HEK293 (cell line): ENCODE data around the gene MCIDAS.

Source experiments
- CTCF ChIA-PET: fragments of 350-600 bp; formaldehyde crosslinking; extraction: SDS; loops from one replicate; lab custom pipeline; 2021; ENCODE audit warnings: antibody characterized with exemption; lab: Yijun Ruan, JAX
- POLR2A ChIA-PET: fragments of 300-600 bp; formaldehyde crosslinking; extraction: SDS; loops from one replicate; lab custom pipeline; 2020; ENCODE audit warnings: antibody characterized with exemption, inconsistent platforms; lab: Yijun Ruan, JAX
- H3K27ac ChIP-seq: fragments of 200-500 bp; sonication (Bioruptor generic); 2 replicates; pipeline ENCODE4 v1.5.1; 2014; ENCODE audit warnings: low read depth, low read length, control low read depth, inconsistent platforms; ENCODE audit errors: extremely low read depth
- H3K36me3 ChIP-seq, 2 experiments: fragments of 200-500 bp in 1 of 2; sonication (Bioruptor generic) in 1 of 2; 1 replicate in 1 of 2; 2 replicates in 1 of 2; pipeline ENCODE4 v1.5.1; 2014 to 2017; ENCODE audit warnings: inconsistent platforms in 2 of 2, low read length in 2 of 2; ENCODE audit not compliant: control insufficient read depth in 2 of 2, insufficient read depth in 1 of 2
- H3K4me1 ChIP-seq: fragments of 200-500 bp; sonication (Bioruptor generic); 2 replicates; pipeline ENCODE4 v1.5.1; 2014; ENCODE audit warnings: mild to moderate bottlenecking, low read length, inconsistent platforms; ENCODE audit not compliant: control insufficient read depth, insufficient read depth
- H3K4me3 ChIP-seq: 2 replicates; pipeline ENCODE4 v1.5.1; 2011; ENCODE audit warnings: low read depth, mild to moderate bottlenecking, control low read depth, low read length, moderate library complexity
- H3K9me3 ChIP-seq: fragments of 200-500 bp; sonication (Bioruptor generic); 2 replicates; pipeline ENCODE4 v1.5.1; 2014; ENCODE audit warnings: low read depth, low read length, inconsistent platforms; ENCODE audit not compliant: control insufficient read depth, insufficient read depth
- EGR2 ChIP-seq: fragments of 450-650 bp; formaldehyde crosslinking; IDR thresholded peaks from 2 replicates; pipeline ENCODE4 v1.5.1; 2016; ENCODE audit warnings: low read depth, missing biosample characterization, missing genetic modification characterization
- FEZF1 ChIP-seq: fragments of 450-650 bp; formaldehyde crosslinking; IDR thresholded peaks from 2 replicates; pipeline ENCODE4 v1.5.1; 2016; ENCODE audit warnings: missing biosample characterization, missing genetic modification characterization
- GLIS2 ChIP-seq: fragments of 450-650 bp; formaldehyde crosslinking; IDR thresholded peaks from 2 replicates; pipeline ENCODE4 v1.5.1; 2016; ENCODE audit warnings: missing biosample characterization, missing genetic modification characterization
- HOXC10 ChIP-seq: sonication (generic); formaldehyde crosslinking; IDR thresholded peaks from 2 replicates; pipeline ENCODE4 v1.8.1; 2023; ENCODE audit warnings: mild to moderate bottlenecking, missing genetic modification reagents
- IKZF3 ChIP-seq: fragments of 450-650 bp; IDR thresholded peaks from 2 replicates; pipeline ENCODE4 v1.5.0; 2018; ENCODE audit warnings: missing biosample characterization, mild to moderate bottlenecking, missing genetic modification characterization, moderate library complexity
- KLF10 ChIP-seq: fragments of 450-650 bp; IDR thresholded peaks from 2 replicates; pipeline ENCODE4 v1.5.1; 2018; ENCODE audit warnings: missing biosample characterization, mild to moderate bottlenecking, missing genetic modification characterization
- KLF16 ChIP-seq: fragments of 450-650 bp; formaldehyde crosslinking; IDR thresholded peaks from 2 replicates; pipeline ENCODE4 v1.5.1; 2017; ENCODE audit warnings: missing biosample characterization, missing genetic modification characterization
- RBAK ChIP-seq: fragments of 450-650 bp; formaldehyde crosslinking; IDR thresholded peaks from 2 replicates; pipeline ENCODE4 v1.5.1; 2016; ENCODE audit warnings: missing biosample characterization, missing genetic modification characterization
- TCF7L2 ChIP-seq: IDR thresholded peaks from 2 replicates; pipeline ENCODE4 v1.6.1; 2011; ENCODE audit warnings: low read depth, mild to moderate bottlenecking, inconsistent platforms, low read length, moderate library complexity, borderline replicate concordance
- YY1 ChIP-seq: fragments of 450-650 bp; formaldehyde crosslinking; IDR thresholded peaks from 2 replicates; pipeline ENCODE4 v1.5.1; 2018; ENCODE audit warnings: missing biosample characterization, missing genetic modification characterization
- ZBTB7A ChIP-seq: fragments of 450-650 bp; formaldehyde crosslinking; IDR thresholded peaks from 2 replicates; pipeline ENCODE4 v1.5.1; 2016; ENCODE audit warnings: low read depth, missing biosample characterization, missing genetic modification characterization
- ZFP3 ChIP-seq: fragments of 450-650 bp; formaldehyde crosslinking; IDR thresholded peaks from 2 replicates; pipeline ENCODE4 v1.5.1; 2016; ENCODE audit warnings: low read depth, missing biosample characterization, missing genetic modification characterization
- ZNF10 ChIP-seq: fragments of 450-650 bp; formaldehyde crosslinking; IDR thresholded peaks from 2 replicates; pipeline ENCODE4 v1.5.1; 2017; ENCODE audit warnings: missing biosample characterization, missing genetic modification characterization
- ZNF211 ChIP-seq: fragments of 450-650 bp; formaldehyde crosslinking; IDR thresholded peaks from 2 replicates; pipeline ENCODE4 v1.5.1; 2016; ENCODE audit warnings: low read depth, missing biosample characterization, missing genetic modification characterization
- ZNF23 ChIP-seq: fragments of 450-650 bp; formaldehyde crosslinking; IDR thresholded peaks from 2 replicates; pipeline ENCODE4 v1.5.1; 2016; ENCODE audit warnings: missing biosample characterization, missing genetic modification characterization, borderline replicate concordance
- ZNF280D ChIP-seq: fragments of 450-650 bp; formaldehyde crosslinking; IDR thresholded peaks from 2 replicates; pipeline ENCODE4 v1.5.1; 2016; ENCODE audit warnings: missing biosample characterization, missing genetic modification characterization
- ZNF302 ChIP-seq: fragments of 450-650 bp; formaldehyde crosslinking; IDR thresholded peaks from 2 replicates; pipeline ENCODE4 v1.5.1; 2016; ENCODE audit warnings: missing biosample characterization, missing genetic modification characterization, low read depth
- ZNF335 ChIP-seq: fragments of 450-650 bp; formaldehyde crosslinking; conservative IDR thresholded peaks from 2 replicates; pipeline ENCODE4 v1.5.1; 2016; ENCODE audit warnings: missing biosample characterization, missing genetic modification characterization
- ZNF366 ChIP-seq: fragments of 450-650 bp; formaldehyde crosslinking; conservative IDR thresholded peaks from 2 replicates; pipeline ENCODE4 v1.5.1; 2016; ENCODE audit warnings: missing biosample characterization, missing genetic modification characterization
- ZNF37A ChIP-seq: fragments of 450-650 bp; IDR thresholded peaks from 2 replicates; pipeline ENCODE4 v1.5.1; 2018; ENCODE audit warnings: missing biosample characterization, missing genetic modification characterization
- ZNF394 ChIP-seq: fragments of 450-650 bp; formaldehyde crosslinking; IDR thresholded peaks from 2 replicates; pipeline ENCODE4 v1.5.1; 2016; ENCODE audit warnings: missing biosample characterization, missing genetic modification characterization, mild to moderate bottlenecking, moderate library complexity, borderline replicate concordance
- ZNF48 ChIP-seq: fragments of 450-650 bp; formaldehyde crosslinking; IDR thresholded peaks from 2 replicates; pipeline ENCODE4 v1.5.1; 2016; ENCODE audit warnings: missing biosample characterization, missing genetic modification characterization
- ZNF560 ChIP-seq: fragments of 450-650 bp; formaldehyde crosslinking; IDR thresholded peaks from 2 replicates; pipeline ENCODE4 v1.5.1; 2017; ENCODE audit warnings: missing biosample characterization, missing genetic modification characterization, borderline replicate concordance
- ZNF768 ChIP-seq: fragments of 450-650 bp; formaldehyde crosslinking; IDR thresholded peaks from 2 replicates; pipeline ENCODE4 v1.5.1; 2018; ENCODE audit warnings: missing biosample characterization, mild to moderate bottlenecking, missing genetic modification characterization
- ZSCAN16 ChIP-seq: fragments of 450-650 bp; formaldehyde crosslinking; IDR thresholded peaks from 2 replicates; pipeline ENCODE4 v1.5.1; 2016; ENCODE audit warnings: missing biosample characterization, missing genetic modification characterization
- TF ChIP-seq, protein P1 (sequence below): fragments of 450-650 bp; IDR thresholded peaks from 2 replicates; pipeline ENCODE4 v1.5.1; 2018; ENCODE audit warnings: missing biosample characterization, missing genetic modification characterization
- TF ChIP-seq, protein P2 (sequence below): fragments of 450-650 bp; formaldehyde crosslinking; IDR thresholded peaks from 2 replicates; pipeline ENCODE4 v1.5.1; 2016; ENCODE audit warnings: missing biosample characterization, missing genetic modification characterization
- TF ChIP-seq, protein P3 (sequence below): fragments of 450-650 bp; formaldehyde crosslinking; IDR thresholded peaks from 2 replicates; pipeline ENCODE4; 2016; ENCODE audit warnings: missing biosample characterization, missing genetic modification characterization
- TF ChIP-seq, protein P4 (sequence below): fragments of 450-650 bp; formaldehyde crosslinking; IDR thresholded peaks from 2 replicates; pipeline ENCODE4 v1.5.1; 2016; ENCODE audit warnings: missing biosample characterization, missing genetic modification characterization

The MCIDAS gene

GRCh38 chr5:55226934-55227663 lies at the start of gene MCIDAS:
TSS of gene MCIDAS (minus strand) at chr5:55227315. CDS start at chr5:55227138, 177 bp downstream.
- ChIA-PET CTCF (interaction anchor here (0.6 to 2.9 kb wide), 14 partner anchors 9 to 675 kb away, joined by 3 to 24 read pairs (median 4); no protein-coding TSS in a partner anchor), POLR2A (interaction anchor here (1.5 to 2.3 kb wide), 4 partner anchors 10 to 80 kb away, joined by 3 to 14 read pairs (median 5); partner anchors contain the start of genes CDC20B, DHX29 and MTREX)
- Histone ChIP-seq H3K4me1 (no peaks in the 10 kb centered on the region; the same call in 1 of the 2 replicates), H3K9me3 (no peaks in the 10 kb centered on the region), H3K36me3 (peaks cover 0 to 8% of the 10 kb centered on the region in 2 experiments; a peak in 1 of 3 replicates), H3K27ac (peak within 1 kb of the TSS; percentile 92), H3K4me3 (peak within 1 kb of the TSS; percentile 49)
- TF ChIP-seq ZNF335 (tag by site-specific recombination) (peak; percentile 74), EGR2 (tag by site-specific recombination) (peak; percentile 78), ZNF280D (no peak), ZBTB7A (no peak), HOXC10 (CRISPR knock-in tag) (no peak), ZNF48 (tag by site-specific recombination) (no peak), ZNF23 (tag by site-specific recombination) (0 out of 2 replicates have a peak, but pooled peaks have one; percentile 26), ZNF302 (no peak), ZFP3 (no peak), KLF10 (tag by site-specific recombination) (no peak; the same call in 1 of the 2 replicates), ZNF366 (tag by site-specific recombination) (no peak), ZNF10 (tag by site-specific recombination) (no peak), ZNF394 (tag by site-specific recombination) (peak; percentile 65; the same call in 1 of the 2 replicates), TCF7L2 (no peak), RBAK (no peak), ZNF768 (no peak), ZNF560 (tag by site-specific recombination) (no peak), GLIS2 (tag by site-specific recombination) (peak; percentile 76), IKZF3 (tag by site-specific recombination) (peak; percentile 85), KLF16 (tag by site-specific recombination) (0 out of 2 replicates have a peak, but pooled peaks have one; percentile 9), ZNF37A (tag by site-specific recombination) (no peak), FEZF1 (tag by site-specific recombination) (0 out of 2 replicates have a peak, but pooled peaks have one; percentile 5), YY1 (tag by site-specific recombination) (peak; percentile 18), ZSCAN16 (no peak), ZNF211 (tag by site-specific recombination) (no peak)
- TF ChIP-seq, protein P1, sequence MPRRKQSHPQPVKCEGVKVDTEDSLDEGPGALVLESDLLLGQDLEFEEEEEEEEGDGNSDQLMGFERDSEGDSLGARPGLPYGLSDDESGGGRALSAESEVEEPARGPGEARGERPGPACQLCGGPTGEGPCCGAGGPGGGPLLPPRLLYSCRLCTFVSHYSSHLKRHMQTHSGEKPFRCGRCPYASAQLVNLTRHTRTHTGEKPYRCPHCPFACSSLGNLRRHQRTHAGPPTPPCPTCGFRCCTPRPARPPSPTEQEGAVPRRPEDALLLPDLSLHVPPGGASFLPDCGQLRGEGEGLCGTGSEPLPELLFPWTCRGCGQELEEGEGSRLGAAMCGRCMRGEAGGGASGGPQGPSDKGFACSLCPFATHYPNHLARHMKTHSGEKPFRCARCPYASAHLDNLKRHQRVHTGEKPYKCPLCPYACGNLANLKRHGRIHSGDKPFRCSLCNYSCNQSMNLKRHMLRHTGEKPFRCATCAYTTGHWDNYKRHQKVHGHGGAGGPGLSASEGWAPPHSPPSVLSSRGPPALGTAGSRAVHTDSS (tag by site-specific recombination) = 0 out of 2 replicates have a peak, but pooled peaks have one; percentile 16
- TF ChIP-seq, protein P2, sequence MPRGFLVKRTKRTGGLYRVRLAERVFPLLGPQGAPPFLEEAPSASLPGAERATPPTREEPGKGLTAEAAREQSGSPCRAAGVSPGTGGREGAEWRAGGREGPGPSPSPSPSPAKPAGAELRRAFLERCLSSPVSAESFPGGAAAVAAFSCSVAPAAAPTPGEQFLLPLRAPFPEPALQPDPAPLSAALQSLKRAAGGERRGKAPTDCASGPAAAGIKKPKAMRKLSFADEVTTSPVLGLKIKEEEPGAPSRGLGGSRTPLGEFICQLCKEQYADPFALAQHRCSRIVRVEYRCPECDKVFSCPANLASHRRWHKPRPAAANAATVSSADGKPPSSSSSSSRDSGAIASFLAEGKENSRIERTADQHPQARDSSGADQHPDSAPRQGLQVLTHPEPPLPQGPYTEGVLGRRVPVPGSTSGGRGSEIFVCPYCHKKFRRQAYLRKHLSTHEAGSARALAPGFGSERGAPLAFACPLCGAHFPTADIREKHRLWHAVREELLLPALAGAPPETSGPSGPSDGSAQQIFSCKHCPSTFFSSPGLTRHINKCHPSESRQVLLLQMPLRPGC (tag by site-specific recombination) = no peak
- TF ChIP-seq, protein P3, sequence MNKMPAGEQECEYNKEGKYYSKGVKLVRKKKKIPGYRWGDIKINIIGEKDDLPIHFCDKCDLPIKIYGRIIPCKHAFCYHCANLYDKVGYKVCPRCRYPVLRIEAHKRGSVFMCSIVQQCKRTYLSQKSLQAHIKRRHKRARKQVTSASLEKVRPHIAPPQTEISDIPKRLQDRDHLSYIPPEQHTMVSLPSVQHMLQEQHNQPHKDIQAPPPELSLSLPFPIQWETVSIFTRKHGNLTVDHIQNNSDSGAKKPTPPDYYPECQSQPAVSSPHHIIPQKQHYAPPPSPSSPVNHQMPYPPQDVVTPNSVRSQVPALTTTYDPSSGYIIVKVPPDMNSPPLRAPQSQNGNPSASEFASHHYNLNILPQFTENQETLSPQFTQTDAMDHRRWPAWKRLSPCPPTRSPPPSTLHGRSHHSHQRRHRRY (tag by site-specific recombination) = no peak
- TF ChIP-seq, protein P4, sequence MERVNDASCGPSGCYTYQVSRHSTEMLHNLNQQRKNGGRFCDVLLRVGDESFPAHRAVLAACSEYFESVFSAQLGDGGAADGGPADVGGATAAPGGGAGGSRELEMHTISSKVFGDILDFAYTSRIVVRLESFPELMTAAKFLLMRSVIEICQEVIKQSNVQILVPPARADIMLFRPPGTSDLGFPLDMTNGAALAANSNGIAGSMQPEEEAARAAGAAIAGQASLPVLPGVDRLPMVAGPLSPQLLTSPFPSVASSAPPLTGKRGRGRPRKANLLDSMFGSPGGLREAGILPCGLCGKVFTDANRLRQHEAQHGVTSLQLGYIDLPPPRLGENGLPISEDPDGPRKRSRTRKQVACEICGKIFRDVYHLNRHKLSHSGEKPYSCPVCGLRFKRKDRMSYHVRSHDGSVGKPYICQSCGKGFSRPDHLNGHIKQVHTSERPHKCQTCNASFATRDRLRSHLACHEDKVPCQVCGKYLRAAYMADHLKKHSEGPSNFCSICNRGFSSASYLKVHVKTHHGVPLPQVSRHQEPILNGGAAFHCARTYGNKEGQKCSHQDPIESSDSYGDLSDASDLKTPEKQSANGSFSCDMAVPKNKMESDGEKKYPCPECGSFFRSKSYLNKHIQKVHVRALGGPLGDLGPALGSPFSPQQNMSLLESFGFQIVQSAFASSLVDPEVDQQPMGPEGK (tag by site-specific recombination) = peak; percentile 60
